ENCODE data around the gene GAP43. TPM values are rescaled to one million over a fixed set of nuclear protein-coding genes. Genes with fewer than 3 reads are reported as not detected.

GAP43 gene
- total RNA-seq, 6 experiments from 2014 or later, result not detected

DNA sequence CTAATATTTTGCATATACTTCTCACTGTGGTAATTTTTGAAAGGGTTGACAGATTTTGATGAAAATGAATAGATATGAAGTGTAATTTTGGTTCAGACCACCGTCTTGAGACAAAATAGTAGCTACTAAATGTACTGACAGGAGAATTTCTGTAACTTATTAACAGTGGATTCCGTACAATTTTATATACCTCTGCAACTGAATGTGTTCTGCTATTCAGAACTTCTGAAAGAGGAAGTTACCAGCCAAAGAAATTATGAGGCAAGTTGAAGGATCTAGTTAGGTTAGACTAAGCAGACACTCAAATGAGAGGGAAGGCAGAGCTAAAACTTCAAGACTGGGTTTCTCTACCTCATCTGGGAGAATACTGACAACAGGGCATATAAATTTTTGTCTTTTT, 29.4 kb downstream of the GAP43 start:
- 61% methylated on average over 2 of the region's 2 CpGs for WGBS (ENCODE audit: insufficient coverage, low coverage, low lambda C conversion rate, missing lambda C conversion rate)
- Histone ChIP-seq H3K4me1 (no peaks in the 10 kb centered on the region), H3K27me3 (no peaks in the 10 kb centered on the region), H3K4me3 (no peak overlapping the region), H3K9me3 (no peaks in the 10 kb centered on the region), H3K36me3 (no peaks in the 10 kb centered on the region), H3K27ac (no peak overlapping the region)
- intact Hi-C loops (cut with DNase I), result no loop called here
- ATAC-seq (no peak), DNase-seq (no peak)
- TF ChIP-seq POLR2A (IDR thresholded peaks at IDR 0.05), result no peak
- TF ChIP-seq, protein P1, sequence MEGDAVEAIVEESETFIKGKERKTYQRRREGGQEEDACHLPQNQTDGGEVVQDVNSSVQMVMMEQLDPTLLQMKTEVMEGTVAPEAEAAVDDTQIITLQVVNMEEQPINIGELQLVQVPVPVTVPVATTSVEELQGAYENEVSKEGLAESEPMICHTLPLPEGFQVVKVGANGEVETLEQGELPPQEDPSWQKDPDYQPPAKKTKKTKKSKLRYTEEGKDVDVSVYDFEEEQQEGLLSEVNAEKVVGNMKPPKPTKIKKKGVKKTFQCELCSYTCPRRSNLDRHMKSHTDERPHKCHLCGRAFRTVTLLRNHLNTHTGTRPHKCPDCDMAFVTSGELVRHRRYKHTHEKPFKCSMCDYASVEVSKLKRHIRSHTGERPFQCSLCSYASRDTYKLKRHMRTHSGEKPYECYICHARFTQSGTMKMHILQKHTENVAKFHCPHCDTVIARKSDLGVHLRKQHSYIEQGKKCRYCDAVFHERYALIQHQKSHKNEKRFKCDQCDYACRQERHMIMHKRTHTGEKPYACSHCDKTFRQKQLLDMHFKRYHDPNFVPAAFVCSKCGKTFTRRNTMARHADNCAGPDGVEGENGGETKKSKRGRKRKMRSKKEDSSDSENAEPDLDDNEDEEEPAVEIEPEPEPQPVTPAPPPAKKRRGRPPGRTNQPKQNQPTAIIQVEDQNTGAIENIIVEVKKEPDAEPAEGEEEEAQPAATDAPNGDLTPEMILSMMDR (IDR thresholded peaks at IDR 0.05), result no peak

DNA sequence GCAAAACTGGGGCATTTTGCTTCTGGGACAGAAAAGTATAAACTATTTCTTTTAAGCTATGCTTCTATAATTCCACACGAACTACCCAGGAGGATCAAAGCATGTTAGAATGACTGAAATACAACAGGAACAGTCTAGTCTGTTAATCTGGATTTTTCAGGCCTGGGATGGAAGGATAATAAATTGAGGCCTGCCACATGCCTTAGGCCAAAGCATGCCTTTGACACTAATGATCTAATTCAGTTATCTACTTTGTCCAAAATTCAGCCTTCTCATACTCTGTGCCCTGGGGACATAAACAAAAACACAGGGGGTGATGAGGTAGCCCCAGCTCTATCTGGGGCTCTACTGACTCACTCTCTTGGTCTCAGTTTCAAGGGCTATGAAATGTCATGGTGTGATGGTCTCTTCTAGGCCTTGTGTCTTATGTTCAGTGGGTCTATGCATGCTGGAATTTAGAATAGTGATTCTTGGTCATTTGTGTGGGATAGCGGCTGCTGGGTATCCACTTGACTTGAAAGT, 32.5 kb downstream of the GAP43 start:
- ATAC-seq, result no peak
- intact Hi-C loops (cut with DNase I), result no loop called here
- WGBS (ENCODE audit: insufficient coverage, low coverage, low lambda C conversion rate, missing lambda C conversion rate), result 86% methylated on average over 2 of the region's 2 CpGs
- TF ChIP-seq, protein P1 (IDR thresholded peaks at IDR 0.05), result no peak
- no peak for TF ChIP-seq POLR2A (IDR thresholded peaks at IDR 0.05)
- Histone ChIP-seq H3K9me3 (no peaks in the 10 kb centered on the region), H3K4me1 (no peaks in the 10 kb centered on the region), H3K36me3 (no peaks in the 10 kb centered on the region), H3K4me3 (no peak overlapping the region), H3K27me3 (no peaks in the 10 kb centered on the region), H3K27ac (no peak overlapping the region)
- no peak for DNase-seq

DNA sequence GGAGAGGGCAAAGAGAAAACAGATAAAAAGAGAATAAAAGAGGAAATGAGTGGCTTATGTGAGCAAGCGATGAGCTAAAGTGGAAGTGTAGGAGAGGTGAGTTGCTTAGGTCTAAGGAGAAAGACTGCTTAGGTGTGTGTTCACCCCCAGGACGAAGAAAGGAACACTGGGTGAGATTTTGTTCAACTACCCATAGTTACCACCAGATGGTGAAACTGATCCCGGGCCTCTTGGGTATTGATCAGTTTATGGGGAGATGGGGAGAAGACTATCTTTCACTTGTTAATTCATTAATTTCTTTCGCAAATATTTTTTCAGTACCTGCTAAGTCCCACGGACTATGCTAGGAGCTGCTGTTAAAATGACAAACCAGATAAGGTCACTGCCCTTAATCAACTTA, 33.9 kb downstream of the GAP43 start:
- DNase-seq, result no peak
- Histone ChIP-seq H3K9me3 (no peaks in the 10 kb centered on the region), H3K27me3 (no peaks in the 10 kb centered on the region), H3K27ac (no peak overlapping the region), H3K4me1 (no peaks in the 10 kb centered on the region), H3K36me3 (no peaks in the 10 kb centered on the region), H3K4me3 (no peak overlapping the region)
- no peak for ATAC-seq
- TF ChIP-seq, protein P1 (IDR thresholded peaks at IDR 0.05), result no peak
- TF ChIP-seq POLR2A (IDR thresholded peaks at IDR 0.05), result no peak
- intact Hi-C loops (cut with DNase I), result no loop called here
- 63% methylated on average over 2 of the region's 5 CpGs for WGBS (ENCODE audit: insufficient coverage, low coverage, low lambda C conversion rate, missing lambda C conversion rate)

DNA sequence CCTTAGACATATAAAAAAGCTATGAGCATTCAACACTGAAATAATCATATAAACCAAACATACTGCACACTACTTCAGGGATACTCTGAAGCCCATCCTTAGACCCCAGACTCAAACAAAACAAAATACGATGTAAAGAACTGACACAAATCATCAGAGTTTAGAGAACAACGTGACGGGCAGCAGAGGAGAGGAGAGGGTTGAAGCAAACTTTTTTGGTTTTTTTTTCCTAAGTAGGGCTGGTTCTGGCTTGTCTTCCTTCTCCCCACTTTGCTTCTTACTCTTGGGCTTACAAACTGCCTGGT, 34.7 kb downstream of the GAP43 start:
- TF ChIP-seq, protein P1 (IDR thresholded peaks at IDR 0.05), result no peak
- TF ChIP-seq POLR2A (IDR thresholded peaks at IDR 0.05), result no peak
- DNase-seq (no peak), ATAC-seq (no peak)
- intact Hi-C loops (cut with DNase I), result no loop called here
- Histone ChIP-seq H3K4me1 (no peaks in the 10 kb centered on the region), H3K9me3 (no peaks in the 10 kb centered on the region), H3K4me3 (peak overlapping the region; percentile 64 to 94 (median 75)), H3K36me3 (no peaks in the 10 kb centered on the region), H3K27ac (peak overlapping the region; percentile 51 to 86 (median 77)), H3K27me3 (no peaks in the 10 kb centered on the region)
- 56% methylated on average over 3 of the region's 3 CpGs for WGBS (ENCODE audit: insufficient coverage, low coverage, low lambda C conversion rate, missing lambda C conversion rate)
